T47D (cell line): ENCODE measurements around the gene MEF2D.

ENCODE experiments used
- DNase-seq, 2 experiments: peaks; one replicate each; pipeline versions ENCODE4 v3.0.0 to v3.0.0-alpha.2; 2011 to 2012; ENCODE audit warnings: low read depth in 1 of 2, low spot score in 1 of 2
- JUND ChIP-seq: IDR thresholded peaks from 2 replicates; pipeline ENCODE4 v1.6.1; 2012; ENCODE audit warnings: low read depth
- in situ Hi-C: cut with HindIII; loops from 2 replicates; pipeline ENCODE4 v1.10.0; 2016; ENCODE audit warnings: low sequenced_read_pairs, low pct_unique_long_range_greater_than_20kb

Gene MEF2D

GRCh38 chr1:156503698-156504437 is 3.3 kb upstream of the MEF2D start:
- in situ Hi-C loops, result no loop called here
- DNase-seq, result peak in 1 of 2 experiments; percentile 32
- no peak for TF ChIP-seq JUND

GRCh38 chr1:156502894-156503697 is 2.5 kb upstream of the MEF2D start:
- in situ Hi-C loops, result no loop called here
- DNase-seq, result peak; percentile 96 to 98
- TF ChIP-seq JUND, result peak; percentile 93

- no peak for TF ChIP-seq JUND
- in situ Hi-C loops, result no loop called here
- no peak for DNase-seq
Observed at GRCh38 chr1:156502391-156502893, 1.9 kb upstream of the MEF2D start.

- TF ChIP-seq JUND, result no peak
- peak; percentile 97 to 98 for DNase-seq
- in situ Hi-C loops, result no loop called here
Observed at GRCh38 chr1:156500793-156501506, 375 bp upstream of the MEF2D start.

- peak in 1 of 2 experiments; percentile 23 for DNase-seq
- TF ChIP-seq JUND, result no peak
- in situ Hi-C loops, result no loop called here
Observed at GRCh38 chr1:156499842-156500542, 583 bp downstream of the MEF2D start.

GRCh38 chr1:156499194-156499841 is 1.3 kb downstream of the MEF2D start:
- peak in 1 of 2 experiments; percentile 27 for DNase-seq
- in situ Hi-C loops, result no loop called here
- TF ChIP-seq JUND, result no peak

GRCh38 chr1:156498432-156499193 is 2.0 kb downstream of the MEF2D start:
- DNase-seq, result peak in 1 of 2 experiments; percentile 25
- in situ Hi-C loops, result no loop called here

GRCh38 chr1:156497743-156498431 is 2.7 kb downstream of the MEF2D start:
- in situ Hi-C loops, result no loop called here

More at GRCh38 chr1:156498432-156499193, 2.0 kb downstream of the MEF2D start:
- TF ChIP-seq JUND, result no peak

GRCh38 chr1:156497078-156497742 is 3.4 kb downstream of the MEF2D start:
- in situ Hi-C loops, result no loop called here
- TF ChIP-seq JUND, result no peak
- no peak for DNase-seq

More at GRCh38 chr1:156497743-156498431, 2.7 kb downstream of the MEF2D start:
- TF ChIP-seq JUND, result no peak
- no peak for DNase-seq

- DNase-seq, result no peak
- TF ChIP-seq JUND, result no peak
- in situ Hi-C loops, result no loop called here
Observed at GRCh38 chr1:156496211-156496761, 4.3 kb downstream of the MEF2D start.
